A549 (cell line): ENCODE measurements around the gene CST1.

Experiments used
- CHD4 ChIP-seq: fragments of 200-600 bp; sonication (generic); IDR thresholded peaks from 2 replicates; pipeline ENCODE4 v1.6.1; 2016; ENCODE audit warnings: antibody characterized with exemption, mild to moderate bottlenecking, borderline replicate concordance
- FOSL2 ChIP-seq, 2 experiments: fragments of 450-650 bp in 1 of 2; fragments of >200 bp in 1 of 2; sonication (Bioruptor Twin) in 1 of 2; formaldehyde crosslinking; IDR thresholded peaks; 2 replicates each; pipeline versions ENCODE4 v1.5.0 to v1.6.1; 2016 to 2020; ENCODE audit warnings: mild to moderate bottlenecking in 1 of 2, moderate library complexity in 1 of 2
- KDM1A ChIP-seq: fragments of 200-600 bp; sonication (generic); IDR thresholded peaks from 2 replicates; pipeline ENCODE4 v1.6.1; 2016; ENCODE audit warnings: low read depth, mild to moderate bottlenecking
- KDM5A ChIP-seq: fragments of 200-600 bp; sonication (generic); IDR thresholded peaks from 2 replicates; pipeline ENCODE4 v1.6.1; 2016; ENCODE audit warnings: antibody characterized with exemption, mild to moderate bottlenecking
- MAFK ChIP-seq: fragments of 450-650 bp; IDR thresholded peaks from 2 replicates; pipeline ENCODE4 v1.6.1; 2014; ENCODE audit not compliant: partially characterized antibody
- PHF8 ChIP-seq: fragments of 200-600 bp; sonication (generic); IDR thresholded peaks from 2 replicates; pipeline ENCODE4 v1.6.1; 2016; ENCODE audit warnings: low read depth, mild to moderate bottlenecking, antibody characterized with exemption, moderate library complexity, borderline replicate concordance
- POLR2A ChIP-seq: IDR thresholded peaks from 2 replicates; pipeline ENCODE4 v1.6.1; 2012; ENCODE audit warnings: mild to moderate bottlenecking, low read length
- RAD21 ChIP-seq, 2 experiments: fragments of >200 bp in 1 of 2; sonication (Bioruptor Twin) in 1 of 2; formaldehyde crosslinking in 1 of 2; IDR thresholded peaks in 1 of 2; conservative IDR thresholded peaks in 1 of 2; 2 replicates in 1 of 2; 3 replicates in 1 of 2; pipeline ENCODE4 v1.6.1; 2012 to 2018; ENCODE audit warnings: inconsistent platforms in 1 of 2
- TF ChIP-seq, protein P1 (sequence below): fragments of >200 bp; sonication (Bioruptor Twin); formaldehyde crosslinking; IDR thresholded peaks from 3 replicates; pipeline ENCODE4 v1.5.1; 2016
- TF ChIP-seq, protein P2 (sequence below): fragments of 450-650 bp; IDR thresholded peaks from 2 replicates; pipeline ENCODE4 v1.6.1; 2014; ENCODE audit warnings: antibody characterized with exemption
- TF ChIP-seq, protein P3 (sequence below): IDR thresholded peaks from 2 replicates; pipeline ENCODE4 v1.6.1; 2012

DNA sequence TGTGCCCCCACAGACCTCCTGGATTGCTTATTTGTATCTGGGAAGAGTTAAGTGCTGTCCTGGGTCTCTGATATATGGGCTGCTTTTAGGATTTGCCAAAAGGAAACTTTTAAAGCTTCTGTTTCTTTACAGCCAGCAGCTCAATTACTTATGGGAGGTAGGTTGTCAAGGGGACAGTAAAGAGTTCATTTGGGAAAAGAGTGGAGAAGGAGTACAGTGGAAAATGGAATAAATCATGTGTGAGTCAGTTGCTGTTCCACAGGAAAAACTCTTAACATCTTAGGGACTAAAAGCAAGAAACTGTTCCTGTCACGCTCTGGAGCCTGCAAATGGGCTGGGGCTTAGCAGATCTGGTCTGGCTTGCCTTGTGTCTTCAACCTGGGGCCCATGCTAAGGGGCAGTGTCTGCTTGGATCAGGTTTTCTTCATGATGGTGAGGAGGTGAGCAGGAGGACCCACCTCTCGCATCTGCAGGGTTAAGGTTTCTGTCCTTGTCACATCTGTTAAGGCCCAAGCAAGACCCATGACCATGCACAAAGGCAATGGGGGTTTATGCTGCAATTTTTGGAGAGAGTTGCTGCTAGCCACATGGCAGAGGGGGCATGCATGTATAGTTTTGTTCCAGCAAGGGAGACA lies 8.7 kb upstream of the CST1 start:
- TF ChIP-seq POLR2A (no peak), RAD21 (conservative IDR thresholded peaks at IDR 0.05 in 1 of 2, IDR thresholded peaks at IDR 0.05 in 1 of 2) (no peak), PHF8 (no peak), KDM5A (no peak), MAFK (no peak), KDM1A (no peak), CHD4 (no peak), FOSL2 (IDR thresholded peaks at IDR 0.05) (no peak), FOSL2 (CRISPR knock-in tag; IDR thresholded peaks at IDR 0.05) (no peak)
- TF ChIP-seq, protein P1, sequence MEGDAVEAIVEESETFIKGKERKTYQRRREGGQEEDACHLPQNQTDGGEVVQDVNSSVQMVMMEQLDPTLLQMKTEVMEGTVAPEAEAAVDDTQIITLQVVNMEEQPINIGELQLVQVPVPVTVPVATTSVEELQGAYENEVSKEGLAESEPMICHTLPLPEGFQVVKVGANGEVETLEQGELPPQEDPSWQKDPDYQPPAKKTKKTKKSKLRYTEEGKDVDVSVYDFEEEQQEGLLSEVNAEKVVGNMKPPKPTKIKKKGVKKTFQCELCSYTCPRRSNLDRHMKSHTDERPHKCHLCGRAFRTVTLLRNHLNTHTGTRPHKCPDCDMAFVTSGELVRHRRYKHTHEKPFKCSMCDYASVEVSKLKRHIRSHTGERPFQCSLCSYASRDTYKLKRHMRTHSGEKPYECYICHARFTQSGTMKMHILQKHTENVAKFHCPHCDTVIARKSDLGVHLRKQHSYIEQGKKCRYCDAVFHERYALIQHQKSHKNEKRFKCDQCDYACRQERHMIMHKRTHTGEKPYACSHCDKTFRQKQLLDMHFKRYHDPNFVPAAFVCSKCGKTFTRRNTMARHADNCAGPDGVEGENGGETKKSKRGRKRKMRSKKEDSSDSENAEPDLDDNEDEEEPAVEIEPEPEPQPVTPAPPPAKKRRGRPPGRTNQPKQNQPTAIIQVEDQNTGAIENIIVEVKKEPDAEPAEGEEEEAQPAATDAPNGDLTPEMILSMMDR: no peak
- TF ChIP-seq, protein P2, sequence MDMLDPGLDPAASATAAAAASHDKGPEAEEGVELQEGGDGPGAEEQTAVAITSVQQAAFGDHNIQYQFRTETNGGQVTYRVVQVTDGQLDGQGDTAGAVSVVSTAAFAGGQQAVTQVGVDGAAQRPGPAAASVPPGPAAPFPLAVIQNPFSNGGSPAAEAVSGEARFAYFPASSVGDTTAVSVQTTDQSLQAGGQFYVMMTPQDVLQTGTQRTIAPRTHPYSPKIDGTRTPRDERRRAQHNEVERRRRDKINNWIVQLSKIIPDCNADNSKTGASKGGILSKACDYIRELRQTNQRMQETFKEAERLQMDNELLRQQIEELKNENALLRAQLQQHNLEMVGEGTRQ: no peak
- TF ChIP-seq, protein P3, sequence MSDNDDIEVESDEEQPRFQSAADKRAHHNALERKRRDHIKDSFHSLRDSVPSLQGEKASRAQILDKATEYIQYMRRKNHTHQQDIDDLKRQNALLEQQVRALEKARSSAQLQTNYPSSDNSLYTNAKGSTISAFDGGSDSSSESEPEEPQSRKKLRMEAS: no peak
